HG03159 (cell line): Measurements from ENCODE around the gene ZNF296.

Experiments used
- ATAC-seq: cut with Tn5 transposase; IDR thresholded peaks from one replicate; pipeline ENCODE4 v1.9.1; 2021; ENCODE audit warnings: mild to moderate bottlenecking, moderate library complexity; ENCODE audit not compliant: unreplicated experiment

Gene ZNF296

DNA sequence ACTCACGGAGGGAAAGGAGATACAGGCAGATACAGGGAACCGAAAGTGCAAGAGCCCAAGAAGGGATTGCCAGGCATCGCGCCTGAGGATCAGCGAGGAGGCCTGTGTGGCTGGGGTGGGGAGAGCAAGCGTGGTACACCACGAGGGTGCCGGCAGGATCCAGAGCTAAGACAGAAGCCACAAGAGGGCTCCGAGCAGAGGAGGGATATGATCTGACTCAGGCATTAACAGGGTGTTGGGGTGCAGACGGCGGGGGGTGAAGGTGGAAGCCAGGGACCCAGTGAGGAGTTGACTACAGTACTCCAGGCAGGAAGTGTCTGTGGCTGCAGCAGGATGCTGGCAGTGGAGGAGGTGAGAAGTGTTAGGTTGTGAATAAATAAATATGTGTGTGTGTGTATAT, 11.3 kb upstream of the ZNF296 start:
- no peak for ATAC-seq

DNA sequence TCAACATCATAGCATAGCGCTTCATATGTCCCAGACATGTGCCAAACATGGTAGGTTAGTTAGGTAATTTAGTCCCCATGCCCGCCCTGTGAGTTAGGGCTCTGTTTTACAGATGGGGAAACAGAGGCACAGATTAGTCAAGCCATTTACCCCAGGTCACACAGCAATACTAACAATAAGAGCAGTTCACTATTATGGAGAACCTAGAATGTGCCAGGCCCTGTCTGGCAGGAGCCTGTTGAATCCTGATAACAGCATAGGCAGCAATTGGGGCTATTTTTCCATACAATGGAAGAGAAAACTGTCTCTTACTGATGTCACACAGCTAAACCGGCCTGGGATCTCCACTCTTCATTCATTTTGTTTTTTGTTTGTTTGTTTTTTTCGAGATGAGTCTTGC, 10.2 kb upstream of the ZNF296 start:
- ATAC-seq = no peak

DNA sequence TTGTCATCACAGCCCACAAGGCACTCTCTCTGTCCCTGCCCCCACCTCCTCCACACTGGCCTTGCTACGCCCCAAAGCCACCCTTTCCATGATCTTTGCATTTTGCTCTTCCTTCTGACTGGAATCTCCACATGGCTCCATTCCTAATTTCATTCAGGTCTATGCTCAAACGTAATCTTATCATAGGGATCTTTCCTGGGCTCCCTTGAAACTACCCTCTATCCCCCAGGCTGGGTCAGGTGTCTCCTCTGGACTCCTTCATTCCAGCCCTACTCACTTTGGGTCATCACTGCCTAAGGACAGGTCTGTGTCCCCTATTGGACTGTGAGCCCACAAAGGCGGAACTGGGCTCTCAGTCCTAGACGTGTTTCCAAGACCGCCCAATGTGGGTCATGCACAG, 5.9 kb upstream of the ZNF296 start:
- ATAC-seq = no peak

DNA sequence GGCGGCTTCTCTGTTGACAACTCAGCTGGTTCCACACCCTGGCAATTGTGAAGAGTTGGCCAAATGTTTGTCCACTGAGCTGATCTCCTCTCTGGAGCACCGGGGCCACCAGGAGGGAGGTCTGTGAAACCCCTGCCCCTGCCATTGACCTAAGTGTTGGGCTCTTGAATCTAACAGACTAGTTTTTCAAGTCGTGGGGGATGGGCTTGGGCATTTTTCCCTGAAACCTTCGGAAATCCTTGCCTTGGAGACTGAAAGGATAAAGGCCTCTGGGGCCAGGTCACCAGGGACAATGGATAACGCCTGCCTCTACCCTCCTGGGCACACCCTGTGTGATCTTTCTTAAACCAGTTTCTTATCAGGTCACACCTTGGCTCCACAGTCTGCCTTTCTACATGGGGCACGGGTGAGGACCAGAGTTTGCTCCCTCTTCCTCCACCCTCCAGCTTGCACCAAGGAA, 3.7 kb upstream of the ZNF296 start:
- ATAC-seq = no peak

DNA sequence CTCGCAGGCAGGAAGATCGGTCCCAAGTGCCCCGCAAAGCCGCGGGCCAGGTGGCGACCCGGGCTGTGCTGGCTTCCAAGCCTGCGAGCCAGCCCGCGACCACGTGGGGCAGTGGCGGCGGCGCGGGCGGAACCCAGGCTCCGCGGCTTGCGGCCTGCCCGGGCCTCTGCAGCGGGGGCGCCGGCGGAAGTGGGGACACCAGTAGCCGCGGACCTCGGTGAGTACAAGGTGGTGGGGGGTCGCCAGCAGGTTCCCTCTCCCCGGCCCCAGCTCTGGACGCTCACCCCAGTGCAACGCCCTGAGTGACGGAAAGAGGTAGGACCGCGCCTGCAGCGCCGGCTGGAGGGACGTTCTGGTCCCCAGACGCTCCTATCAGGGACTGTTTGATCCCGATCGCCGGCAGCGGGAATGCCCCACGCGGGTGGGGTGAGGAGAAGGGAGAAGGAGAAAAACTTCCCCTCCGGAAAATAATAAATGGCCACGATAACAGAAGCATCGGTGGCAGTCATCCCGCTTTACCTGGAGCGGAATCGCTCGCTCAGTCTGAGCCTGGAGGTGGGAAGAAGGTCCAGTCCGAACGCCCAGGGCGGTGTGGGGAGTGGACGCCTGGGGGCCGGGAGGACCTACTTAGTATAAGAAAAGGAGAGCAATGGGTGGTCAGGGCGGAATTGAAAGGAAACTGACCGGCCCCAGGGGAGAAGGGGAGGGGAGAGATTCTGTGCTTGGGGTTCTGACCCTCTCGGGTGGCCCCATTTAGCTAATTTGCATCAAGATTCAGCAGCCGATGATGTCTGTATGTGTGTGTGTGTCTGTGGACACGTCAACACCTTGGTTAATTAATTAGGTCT, 3.0 kb upstream of the ZNF296 start, which contains the start of gene GEMIN7:
Gene GEMIN7 (plus strand): TSS at position 198 of the 848 bp plus-strand sequence. CDS start 10,855 bp downstream, outside the sequence.
- ATAC-seq = peak; percentile 33

DNA sequence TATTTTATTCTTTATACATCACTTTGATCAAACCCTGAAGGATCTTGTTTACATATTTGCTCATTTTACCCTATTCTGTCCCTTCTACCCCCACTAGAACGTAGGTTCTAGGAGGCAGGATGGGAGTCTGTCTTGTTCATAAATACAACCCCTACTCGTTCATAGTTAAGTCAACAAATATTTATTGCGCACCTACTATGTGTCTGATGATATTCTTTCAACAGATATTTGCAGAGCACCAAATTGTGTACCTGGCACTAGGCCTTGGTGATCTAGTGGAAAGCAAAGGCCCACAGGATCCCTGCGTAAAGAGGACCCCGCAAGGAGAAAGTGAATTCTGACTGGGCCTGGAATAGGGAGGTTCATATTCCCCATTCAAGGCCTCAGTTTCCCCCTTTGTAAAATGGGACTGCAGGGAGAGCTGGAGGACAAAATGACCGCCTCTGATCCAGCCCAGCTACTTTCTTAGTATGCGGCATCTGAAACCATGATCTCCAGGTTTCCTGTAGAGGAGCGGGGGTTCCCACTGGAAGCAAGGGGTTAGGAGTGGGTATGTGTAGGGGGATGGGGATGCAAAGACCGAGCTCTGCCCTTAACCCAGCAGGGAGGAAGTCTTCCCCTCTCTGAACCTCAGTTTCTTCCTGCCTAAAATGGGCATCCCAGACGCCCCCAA, 2.2 kb upstream of the ZNF296 start:
- no peak for ATAC-seq

DNA sequence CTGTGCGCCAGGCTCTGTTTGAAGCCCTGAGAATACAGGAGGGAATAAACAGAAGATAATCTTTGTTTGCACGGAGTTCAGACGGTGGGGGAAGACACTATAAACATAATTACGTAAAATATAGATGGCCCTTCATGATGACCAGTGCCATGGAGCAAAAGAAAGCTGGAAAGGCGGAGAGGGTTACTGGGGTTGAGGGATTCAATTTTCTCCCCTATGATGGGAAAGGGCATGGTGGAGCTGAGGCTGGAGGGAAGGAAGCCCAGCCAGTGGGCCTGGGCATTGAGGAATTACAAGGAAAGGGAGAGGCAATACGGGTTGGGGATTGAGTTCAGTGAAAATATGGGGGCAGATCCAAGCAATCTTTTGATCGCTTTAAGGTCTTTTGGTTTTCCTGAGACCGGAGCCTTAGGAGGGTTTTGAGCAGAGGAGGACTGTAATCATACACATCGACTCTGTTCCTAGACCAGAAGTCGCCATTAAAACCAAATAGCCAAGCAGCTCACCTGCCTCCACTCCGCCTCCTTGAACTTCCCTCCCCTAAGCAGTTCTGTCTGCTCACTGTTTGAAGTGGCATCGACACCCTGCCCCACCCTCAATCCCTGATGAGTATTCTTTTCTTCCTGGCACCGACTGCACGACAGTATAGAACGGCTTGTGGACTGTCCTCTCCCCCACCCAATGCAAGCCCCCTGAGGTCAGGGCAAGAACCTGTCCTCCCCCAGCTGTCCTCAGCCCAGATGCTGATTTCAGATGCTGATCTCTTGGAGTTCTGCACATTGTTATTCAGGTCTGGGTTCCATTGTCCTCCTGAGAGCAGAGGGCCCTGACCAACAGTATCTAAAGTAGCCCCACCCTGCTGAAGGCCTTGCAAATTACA, 813 bp upstream of the ZNF296 start:
- no peak for ATAC-seq

DNA sequence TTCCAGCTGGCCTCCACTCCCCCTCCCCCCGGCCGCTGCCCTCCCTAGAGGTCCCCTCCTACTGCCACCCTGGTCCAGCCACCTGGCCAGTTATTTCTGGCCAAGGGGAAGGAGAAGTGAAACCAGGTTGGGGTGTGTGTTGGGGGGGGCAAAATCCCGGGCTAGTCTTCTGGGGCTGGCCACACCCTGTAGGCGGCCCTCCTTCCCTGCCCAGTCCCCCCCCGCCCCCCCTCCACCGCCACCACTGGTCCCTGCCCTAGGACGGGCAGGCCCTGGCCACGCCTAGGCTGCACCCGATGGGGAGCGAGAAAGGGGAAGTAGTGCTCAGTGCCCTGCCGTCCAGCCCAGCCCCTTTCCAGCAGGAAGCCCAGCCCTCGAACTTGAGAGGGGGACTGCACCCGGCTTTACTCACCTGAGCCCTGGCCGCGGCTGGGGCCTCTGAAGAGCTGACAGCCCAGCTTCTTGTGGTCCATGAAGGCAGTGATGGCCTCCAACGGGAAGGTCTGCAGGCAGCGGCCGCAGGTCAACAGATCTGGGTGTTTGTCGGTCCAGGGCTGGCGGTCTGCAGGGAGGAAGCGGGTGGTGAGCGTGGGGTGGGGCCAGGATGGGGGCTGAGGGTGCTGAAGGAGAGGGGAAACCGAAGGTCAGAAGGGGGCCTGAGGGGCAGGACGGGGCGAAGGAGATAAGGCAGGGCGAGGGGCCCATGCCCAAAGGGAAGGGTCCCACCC, 813 bp downstream of the ZNF296 start:
- ATAC-seq = peak; percentile 50

DNA sequence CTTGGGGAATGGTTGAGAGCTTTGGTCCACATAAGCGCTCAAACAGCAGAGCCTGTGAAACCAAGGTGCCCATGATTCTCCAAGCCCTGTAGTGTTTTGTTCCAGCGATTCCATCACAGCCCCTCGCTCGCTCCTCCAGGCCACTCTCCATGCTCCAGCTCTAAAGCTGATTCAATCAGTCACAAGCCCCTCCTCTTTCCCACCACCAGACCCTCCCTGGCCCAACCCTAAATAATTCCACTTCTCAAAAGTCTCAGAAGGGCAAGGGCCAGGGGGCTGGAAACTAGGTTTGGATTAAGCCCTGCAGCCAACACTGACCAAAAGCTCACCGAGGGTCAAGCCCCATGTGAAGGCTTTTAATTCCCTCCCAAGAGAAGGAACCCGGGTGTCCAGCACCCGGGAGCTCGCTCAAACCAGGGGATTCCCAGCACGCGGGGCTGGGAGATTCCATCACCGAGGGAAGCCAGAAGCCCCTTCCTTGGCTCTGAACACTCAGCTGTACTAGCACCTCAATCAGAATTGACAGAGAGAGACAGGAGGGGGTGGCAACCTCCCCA, 1.5 kb downstream of the ZNF296 start:
- ATAC-seq = no peak

DNA sequence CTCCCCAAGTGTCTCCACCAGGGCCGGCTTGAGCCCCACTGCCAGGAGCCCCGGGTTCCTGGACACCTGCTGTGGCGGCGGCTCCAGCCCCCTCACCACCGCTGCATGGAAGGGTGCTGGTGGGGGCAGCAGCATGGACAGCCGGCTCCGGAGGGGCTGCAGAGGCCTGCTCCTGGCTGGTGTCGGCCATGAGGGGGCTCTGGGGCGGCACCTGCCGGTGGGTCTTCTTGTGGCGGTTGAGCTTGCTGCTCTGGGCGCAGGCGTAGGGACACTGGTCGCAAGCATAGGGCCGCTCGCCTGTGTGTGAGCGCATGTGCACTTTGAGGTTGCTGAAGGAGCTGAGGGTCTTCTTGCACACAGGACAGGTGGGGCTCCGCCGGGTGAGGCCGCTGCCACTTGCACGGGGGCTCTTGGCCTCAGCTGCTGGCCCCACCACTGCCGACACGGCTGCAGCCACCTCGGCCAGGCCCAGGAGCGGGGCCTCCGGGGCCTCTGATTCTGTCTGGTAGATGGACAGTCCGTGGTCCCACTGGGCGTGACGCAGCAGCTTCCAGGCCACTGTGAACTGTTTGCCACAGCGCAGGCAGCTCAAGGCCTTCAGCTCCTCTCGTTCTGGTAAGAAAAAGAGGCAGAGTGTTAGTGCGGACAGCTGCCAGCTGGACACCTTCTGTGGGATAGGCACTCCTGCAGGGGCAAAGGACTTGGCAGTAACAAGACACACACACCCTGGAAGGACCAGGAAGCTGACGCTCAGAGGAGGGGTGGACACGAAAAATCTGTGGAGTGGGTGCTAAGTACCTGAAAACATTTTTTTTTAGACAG, 4.1 kb downstream of the ZNF296 start:
- ATAC-seq = no peak

DNA sequence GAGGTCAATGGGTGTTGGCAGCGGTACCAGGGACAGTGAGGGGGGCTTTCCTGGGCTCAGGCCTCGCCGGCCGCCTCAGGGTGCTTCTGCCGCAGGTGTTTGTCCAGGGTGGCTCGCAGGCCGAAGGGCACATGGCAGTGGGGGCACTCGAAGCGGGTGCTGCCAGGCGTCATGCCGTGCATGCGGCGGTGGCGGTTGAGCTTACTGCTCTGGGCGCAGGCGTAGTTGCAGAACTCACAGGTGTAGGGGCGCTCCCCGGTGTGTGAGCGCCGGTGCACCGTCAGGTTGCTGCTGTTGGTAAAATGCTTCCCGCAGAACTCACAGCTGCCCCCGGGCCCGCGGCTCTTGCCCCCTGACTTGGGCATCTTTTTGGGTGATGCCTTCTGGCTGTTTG, 4.7 kb downstream of the ZNF296 start:
- no peak for ATAC-seq

DNA sequence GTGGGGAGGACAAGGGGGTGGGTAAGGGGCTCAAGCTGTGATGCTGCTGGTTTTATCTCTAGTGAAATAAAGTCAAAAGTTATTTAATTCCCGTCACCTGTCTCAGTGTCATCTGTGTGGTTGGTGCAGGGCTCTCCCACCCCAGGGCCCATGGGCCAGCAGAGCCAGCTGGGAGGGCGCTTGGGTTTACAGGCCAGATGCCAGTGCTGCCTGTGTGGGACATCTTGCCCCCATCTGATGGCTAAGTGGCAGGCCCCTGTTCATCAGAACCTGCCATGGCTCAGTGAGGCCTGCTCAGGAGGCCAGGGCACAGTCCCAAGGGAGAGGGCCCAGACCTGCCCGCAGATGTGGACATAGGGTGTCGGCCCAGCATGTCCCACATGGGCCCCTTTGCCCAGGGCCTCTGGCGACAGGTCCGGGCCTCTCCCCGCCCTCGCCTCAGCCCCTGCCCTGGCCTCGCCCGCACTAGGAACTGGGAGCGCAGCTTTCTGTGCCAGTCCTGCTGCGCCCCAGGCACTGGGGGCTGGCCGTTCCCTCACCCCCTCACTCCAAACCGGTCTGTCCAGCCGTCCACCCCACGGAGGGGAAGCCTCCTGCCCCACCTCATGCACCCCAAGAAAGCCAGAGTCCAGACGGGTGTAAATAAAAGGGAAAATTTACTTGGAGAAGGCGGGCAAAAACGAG, 5.3 kb downstream of the ZNF296 start:
- ATAC-seq = no peak

DNA sequence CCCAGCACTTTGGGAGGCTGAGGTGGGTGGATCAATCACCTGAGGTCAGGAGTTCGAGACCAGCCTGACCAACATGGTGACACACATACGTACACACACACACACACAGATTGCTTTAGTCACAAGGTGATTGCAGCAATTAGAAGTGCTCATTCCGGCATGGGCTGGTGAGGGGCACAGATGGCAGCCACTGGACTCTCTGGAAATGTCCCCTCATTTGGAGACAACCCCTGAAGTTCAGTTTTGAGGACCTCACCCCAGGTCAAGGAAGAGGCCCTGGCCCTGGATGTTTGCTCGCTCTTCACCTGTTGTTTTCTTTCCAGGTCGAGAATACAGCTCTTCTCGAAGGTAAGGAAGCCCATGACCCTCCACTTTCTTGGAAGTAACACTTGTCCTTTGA, 6.1 kb downstream of the ZNF296 start:
- ATAC-seq = no peak

DNA sequence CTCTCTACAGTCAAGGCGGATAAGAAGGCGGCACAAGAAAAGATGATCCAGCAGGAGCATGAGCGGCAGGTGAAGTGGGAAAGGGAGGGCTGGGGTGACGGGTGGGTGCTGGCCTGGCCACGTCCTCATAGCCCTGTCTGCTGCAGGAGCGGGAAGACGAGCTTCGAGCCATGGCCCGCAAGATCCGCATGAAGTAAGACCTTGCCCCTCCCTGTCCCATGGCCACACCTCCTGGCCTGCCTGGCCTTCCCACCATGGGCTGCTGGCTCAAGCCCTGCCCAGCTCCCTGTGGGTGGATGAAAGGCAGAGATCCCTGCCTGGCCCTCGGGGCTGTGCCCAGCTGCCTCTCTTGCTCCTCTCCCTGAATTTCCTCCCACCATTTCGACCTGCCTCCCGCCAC, 7.2 kb downstream of the ZNF296 start:
- no peak for ATAC-seq

DNA sequence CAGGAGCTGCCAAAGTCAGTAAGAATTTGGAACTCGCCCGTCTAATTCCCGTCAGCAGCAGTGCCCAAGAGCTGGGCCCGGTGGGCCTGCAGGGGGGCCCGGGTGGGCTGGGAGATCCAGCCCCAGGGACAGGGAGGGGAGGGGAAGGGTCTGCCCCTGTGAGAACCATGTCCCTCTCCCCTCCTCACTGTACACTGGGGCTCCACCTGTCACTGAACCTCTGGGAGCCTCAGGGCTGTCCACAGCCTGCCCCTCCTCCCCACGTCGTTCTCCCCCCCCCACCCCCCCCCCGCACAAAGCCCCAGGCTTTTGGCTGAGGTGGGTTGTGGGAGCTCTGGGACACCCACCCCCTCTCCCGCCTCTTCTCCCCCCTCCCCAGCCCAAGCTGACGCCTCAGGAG, 8.2 kb downstream of the ZNF296 start:
- ATAC-seq = no peak

DNA sequence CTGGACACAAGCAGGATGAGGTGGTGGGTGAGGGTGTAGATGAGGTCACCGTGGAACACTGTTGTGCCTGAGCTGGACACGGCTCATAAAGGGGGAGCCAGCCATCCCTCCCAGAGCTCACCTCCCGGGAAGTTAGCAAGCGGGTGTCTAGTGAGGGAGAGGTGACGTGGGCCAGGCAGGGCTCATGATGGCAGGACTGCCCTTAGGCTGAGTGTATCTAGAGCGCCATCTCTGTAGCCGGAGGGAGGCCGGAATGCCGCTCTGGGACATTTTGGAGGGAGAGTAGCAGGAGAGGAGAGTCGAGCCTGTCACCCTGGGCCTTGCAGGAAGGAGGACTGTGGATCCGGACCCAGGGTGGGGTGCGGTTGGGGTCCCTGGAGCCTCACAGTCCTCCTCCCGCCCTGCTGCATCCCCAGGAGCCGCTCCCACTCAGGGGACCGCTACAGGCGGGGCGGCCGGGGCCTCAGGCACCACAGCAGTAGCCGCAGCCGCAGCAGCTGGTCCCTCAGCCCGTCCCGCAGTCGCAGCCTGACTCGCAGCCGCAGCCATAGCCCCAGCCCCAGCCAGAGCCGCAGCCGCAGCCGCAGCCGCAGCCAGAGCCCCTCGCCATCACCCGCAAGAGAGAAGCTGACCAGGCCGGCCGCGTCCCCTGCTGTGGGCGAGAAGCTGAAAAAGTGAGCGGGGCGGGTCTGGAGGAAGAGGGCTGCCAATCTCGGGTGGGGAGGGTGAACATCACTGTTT, 9.2 kb downstream of the ZNF296 start:
- no peak for ATAC-seq

DNA sequence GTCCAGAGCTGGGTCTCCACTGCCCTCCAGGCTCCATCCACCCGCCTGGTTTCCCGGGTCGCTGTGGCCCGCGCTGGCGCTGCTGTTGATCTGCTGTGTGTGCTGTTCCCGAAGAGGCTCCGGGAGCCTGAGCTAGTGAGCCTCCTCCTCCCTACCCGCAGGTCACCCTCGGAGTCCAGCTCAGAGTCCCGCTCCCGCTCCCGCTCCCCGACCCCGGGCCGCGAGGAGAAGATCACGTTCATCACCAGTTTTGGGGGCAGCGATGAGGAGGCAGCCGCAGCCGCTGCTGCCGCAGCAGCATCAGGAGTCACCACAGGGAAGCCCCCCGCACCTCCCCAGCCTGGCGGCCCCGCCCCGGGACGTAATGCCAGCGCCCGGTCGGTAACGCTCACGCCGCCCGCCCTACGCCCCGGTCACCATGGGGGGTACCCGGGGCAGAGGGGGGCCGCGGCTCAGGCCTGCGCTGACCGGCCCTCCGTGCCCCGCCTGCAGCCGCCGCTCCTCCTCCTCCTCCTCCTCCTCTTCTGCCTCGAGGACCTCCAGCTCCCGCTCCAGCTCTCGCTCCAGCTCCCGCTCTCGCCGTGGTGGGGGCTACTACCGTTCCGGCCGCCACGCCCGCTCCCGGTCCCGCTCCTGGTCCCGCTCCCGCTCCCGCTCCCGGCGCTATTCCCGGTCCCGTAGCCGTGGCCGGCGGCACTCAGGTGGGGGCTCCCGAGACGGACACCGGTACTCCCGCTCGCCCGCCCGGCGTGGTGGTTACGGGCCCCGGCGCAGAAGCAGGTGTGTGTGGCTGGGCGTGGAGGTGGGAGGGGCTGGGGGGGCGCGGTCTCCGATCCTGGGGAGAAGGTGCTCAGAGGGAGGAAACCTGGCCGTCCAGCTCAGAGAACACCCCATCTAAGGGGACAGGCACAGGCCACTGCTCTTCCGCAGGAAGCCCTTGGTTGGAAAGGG, 12.2 kb downstream of the ZNF296 start:
- ATAC-seq = no peak
